Keratinocyte (primary cell): ENCODE data around the gene MRPL40.

Experiments used
- CTCF ChIP-seq, 3 experiments: IDR thresholded peaks in 1 of 3; conservative IDR thresholded peaks in 1 of 3; optimal IDR thresholded peaks in 1 of 3; 2 replicates in 2 of 3; 3 replicates in 1 of 3; pipeline versions ENCODE3 to v1.5.1; 2011; ENCODE audit warnings: low read length in 3 of 3, mild to moderate bottlenecking in 3 of 3, moderate library complexity in 2 of 3, control low read depth in 1 of 3, inconsistent platforms in 1 of 3; ENCODE audit not compliant: insufficient read depth in 2 of 3; ENCODE audit errors: extremely low read depth in 1 of 3
- EZH2 ChIP-seq: IDR thresholded peaks from one replicate; pipeline ENCODE4 v1.6.1; 2012; ENCODE audit warnings: inconsistent platforms, mild to moderate bottlenecking, low read length, moderate library complexity

GRCh38 chr22:19387038-19387437, 45.3 kb upstream of the MRPL40 start:
- TF ChIP-seq EZH2: no peak
- TF ChIP-seq CTCF (optimal IDR thresholded peaks at IDR 0.05 in 1 of 3, IDR thresholded peaks at IDR 0.05 in 1 of 3, conservative IDR thresholded peaks at IDR 0.05 in 1 of 3; ENCODE audit: extremely low read depth in 1 of 3, insufficient read depth in 2 of 3, low read length in 3 of 3): no peak
